NB4 (cell line): ENCODE data around the gene ERN2.

ENCODE experiments used
- CTCF ChIP-seq: IDR thresholded peaks from one replicate; pipeline ENCODE4 v1.5.1; 2012; ENCODE audit warnings: low read depth, low read length
- POLR2A ChIP-seq: IDR thresholded peaks from 2 replicates; pipeline ENCODE4 v1.6.1; 2011; ENCODE audit warnings: mild to moderate bottlenecking; ENCODE audit not compliant: insufficient read length; ENCODE audit errors: extremely low read depth
- TF ChIP-seq, protein P1 (sequence below): IDR thresholded peaks from 2 replicates; pipeline ENCODE4 v1.6.1; 2011; ENCODE audit warnings: low read depth, low read length

- TF ChIP-seq CTCF (no peak), POLR2A (no peak)
- TF ChIP-seq, protein P1, sequence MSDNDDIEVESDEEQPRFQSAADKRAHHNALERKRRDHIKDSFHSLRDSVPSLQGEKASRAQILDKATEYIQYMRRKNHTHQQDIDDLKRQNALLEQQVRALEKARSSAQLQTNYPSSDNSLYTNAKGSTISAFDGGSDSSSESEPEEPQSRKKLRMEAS, result no peak
Observed at GRCh38 chr16:23702951-23703350, 10.1 kb downstream of the ERN2 start.
